T-helper 2 cell (primary cell): Measurements from ENCODE around the gene RPE.

Source experiments
- DNase-seq, 5 experiments: peaks; one replicate each; pipeline versions ENCODE4 v3.0.0 to v3.0.0-alpha.2; 2012 to 2022

Gene RPE

GRCh38 chr2:210000464-210001324, 1.7 kb upstream of the RPE start:
- DNase-seq: no peak

- DNase-seq: no peak
Observed at GRCh38 chr2:210003359-210003758, 921 bp downstream of the RPE start.

GRCh38 chr2:210004881-210005280, 2.4 kb downstream of the RPE start:
- DNase-seq: no peak

- DNase-seq: no peak
Observed at GRCh38 chr2:210007895-210008294, 5.5 kb downstream of the RPE start.

- peak in 1 of 5 experiments; percentile 55 for DNase-seq
Observed at GRCh38 chr2:210009126-210009525, 6.7 kb downstream of the RPE start.

- no peak for DNase-seq
Observed at GRCh38 chr2:210009896-210010295, 7.5 kb downstream of the RPE start.

- DNase-seq: peak in 1 of 5 experiments; percentile 4
Observed at GRCh38 chr2:210020138-210020537, 17.7 kb downstream of the RPE start.

- no peak for DNase-seq
Observed at GRCh38 chr2:210022824-210023223, 20.4 kb downstream of the RPE start.

GRCh38 chr2:210027608-210028007, 25.2 kb downstream of the RPE start:
- DNase-seq: no peak

GRCh38 chr2:210028178-210028577, 25.7 kb downstream of the RPE start:
- DNase-seq: no peak

GRCh38 chr2:210034087-210034683, 31.7 kb downstream of the RPE start:
- no peak for DNase-seq

GRCh38 chr2:210035679-210036078, 33.2 kb downstream of the RPE start:
- DNase-seq: no peak

- no peak for DNase-seq
Observed at GRCh38 chr2:210038078-210038477, 35.6 kb downstream of the RPE start.

- DNase-seq: no peak
Observed at GRCh38 chr2:210046851-210047500, 44.5 kb downstream of the RPE start.

- no peak for DNase-seq
Observed at GRCh38 chr2:210049831-210050230, 47.4 kb downstream of the RPE start.

- no peak for DNase-seq
Observed at GRCh38 chr2:210050885-210051284, 48.4 kb downstream of the RPE start.

GRCh38 chr2:210054696-210055095, 52.3 kb downstream of the RPE start:
- DNase-seq: no peak

GRCh38 chr2:210055825-210056224, 53.4 kb downstream of the RPE start:
- DNase-seq: no peak

GRCh38 chr2:210063306-210063705, 60.9 kb downstream of the RPE start:
- DNase-seq: no peak
